MM.1S (cell line): ENCODE data around the gene CPXM1.

Source experiments
- DNase-seq: peaks from one replicate; pipeline ENCODE4 v3.0.0-alpha.2; 2015
- H2AFZ ChIP-seq: fragments of 300-600 bp; sonication (generic); 2 replicates; pipeline ENCODE4 v1.6.0; 2016; ENCODE audit warnings: antibody characterized with exemption, low read length
- H3F3A ChIP-seq: fragments of 300-600 bp; sonication (generic); 2 replicates; pipeline ENCODE4 v1.6.1; 2016; ENCODE audit warnings: mild to moderate bottlenecking, antibody characterized with exemption, low read length, moderate library complexity, mixed read lengths; ENCODE audit not compliant: insufficient read depth
- H3K27ac ChIP-seq: fragments of 300-600 bp; sonication (generic); 2 replicates; pipeline ENCODE4 v1.5.1; 2016; ENCODE audit warnings: mild to moderate bottlenecking, low read length
- H3K27me3 ChIP-seq: fragments of 300-600 bp; sonication (generic); replicated peaks from 2 replicates; pipeline ENCODE4 v1.6.0; 2016; ENCODE audit warnings: low read length; ENCODE audit not compliant: insufficient read depth
- H3K36me3 ChIP-seq: fragments of 300-600 bp; sonication (generic); replicated peaks from 2 replicates; pipeline ENCODE4 v1.6.1; 2016; ENCODE audit warnings: mild to moderate bottlenecking, low read length, mixed read lengths; ENCODE audit not compliant: insufficient read depth
- H3K4me1 ChIP-seq: fragments of 300-600 bp; sonication (generic); 2 replicates; pipeline ENCODE4 v1.6.1; 2016; ENCODE audit warnings: low read length, mixed read lengths
- H3K4me2 ChIP-seq: fragments of 300-600 bp; sonication (generic); 2 replicates; pipeline ENCODE4 v1.6.0; 2016; ENCODE audit warnings: low read depth, low read length
- H3K4me3 ChIP-seq: fragments of 300-600 bp; sonication (generic); 2 replicates; pipeline ENCODE4 v1.5.1; 2016; ENCODE audit warnings: low read length, mixed read lengths
- H3K79me2 ChIP-seq: fragments of 300-600 bp; sonication (generic); 2 replicates; pipeline ENCODE4 v1.6.1; 2016; ENCODE audit warnings: mixed run types, low read length, mixed read lengths
- H3K9ac ChIP-seq: fragments of 300-600 bp; sonication (generic); 2 replicates; pipeline ENCODE4 v1.6.1; 2016; ENCODE audit warnings: low read length, mixed read lengths
- H3K9me2 ChIP-seq: fragments of 300-600 bp; sonication (generic); replicated peaks from 2 replicates; pipeline ENCODE4 v1.6.1; 2016; ENCODE audit warnings: mild to moderate bottlenecking, low read length, mixed read lengths; ENCODE audit not compliant: insufficient read depth
- H3K9me3 ChIP-seq: fragments of 300-600 bp; sonication (generic); replicated peaks from 2 replicates; pipeline ENCODE4 v1.6.1; 2016; ENCODE audit warnings: mild to moderate bottlenecking, low read length, mixed read lengths; ENCODE audit not compliant: insufficient read depth
- H4K20me1 ChIP-seq: fragments of 300-600 bp; sonication (generic); 2 replicates; pipeline ENCODE4 v1.6.1; 2016; ENCODE audit warnings: mild to moderate bottlenecking, low read length, moderate library complexity, mixed read lengths; ENCODE audit not compliant: insufficient read depth
- CTCF ChIP-seq: fragments of 300-600 bp; sonication (generic); IDR thresholded peaks from 2 replicates; pipeline ENCODE4 v1.5.1; 2016; ENCODE audit warnings: antibody characterized with exemption, low read length, mixed read lengths
- EZH2 ChIP-seq: fragments of 300-600 bp; sonication (generic); optimal IDR thresholded peaks from 2 replicates; pipeline ENCODE3; 2017; ENCODE audit warnings: low read depth, mild to moderate bottlenecking, antibody characterized with exemption, low read length, mixed read lengths
- EZH2phosphoT487 ChIP-seq: fragments of 300-600 bp; sonication (generic); IDR thresholded peaks from 2 replicates; pipeline ENCODE4 v1.6.1; 2018; ENCODE audit warnings: antibody characterized with exemption, low read length

Gene CPXM1

GRCh38 chr20:2817891-2818595, 17.6 kb upstream of the CPXM1 start:
- Histone ChIP-seq H3K4me1 (no peaks in the 10 kb centered on the region), H3F3A (no peaks in the 10 kb centered on the region), H3K27me3 (no peaks in the 10 kb centered on the region), H3K4me2 (no peak overlapping the region), H3K79me2 (no peaks in the 10 kb centered on the region), H3K4me3 (no peak overlapping the region), H3K9me3 (no peaks in the 10 kb centered on the region), H3K36me3 (no peaks in the 10 kb centered on the region), H3K9me2 (no peaks in the 10 kb centered on the region), H4K20me1 (no peaks in the 10 kb centered on the region), H3K9ac (no peak overlapping the region), H2AFZ (no peak overlapping the region), H3K27ac (no peak overlapping the region)
- TF ChIP-seq CTCF (no peak), EZH2phosphoT487 (no peak), EZH2 (no peak)
- no peak for DNase-seq

- Histone ChIP-seq H3K4me1 (no peaks in the 10 kb centered on the region), H3K9me3 (no peaks in the 10 kb centered on the region), H3K27me3 (no peaks in the 10 kb centered on the region), H3K36me3 (no peaks in the 10 kb centered on the region), H2AFZ (no peak overlapping the region), H3K27ac (no peak overlapping the region), H4K20me1 (no peaks in the 10 kb centered on the region), H3F3A (no peaks in the 10 kb centered on the region), H3K9ac (no peak overlapping the region), H3K4me3 (no peak overlapping the region), H3K79me2 (no peaks in the 10 kb centered on the region), H3K4me2 (no peak overlapping the region), H3K9me2 (no peaks in the 10 kb centered on the region)
- no peak for DNase-seq
- TF ChIP-seq EZH2 (no peak), CTCF (no peak), EZH2phosphoT487 (no peak)
These were observed 16.9 kb upstream of the CPXM1 start for GRCh38 chr20:2817341-2817726.

- no peak overlapping the region for H3K9ac ChIP-seq
- H3K27ac ChIP-seq = no peak overlapping the region
- H3K4me3 ChIP-seq = no peak overlapping the region
- no peak for TF ChIP-seq EZH2phosphoT487
- peak; percentile 11 for TF ChIP-seq CTCF
- no peak for TF ChIP-seq EZH2
- H4K20me1 ChIP-seq = no peaks in the 10 kb centered on the region
- no peak overlapping the region for H3K4me2 ChIP-seq
- no peaks in the 10 kb centered on the region for H3K9me2 ChIP-seq
- no peaks in the 10 kb centered on the region for H3K79me2 ChIP-seq
- H3K27me3 ChIP-seq = no peaks in the 10 kb centered on the region
- H3F3A ChIP-seq = no peaks in the 10 kb centered on the region
- H2AFZ ChIP-seq = no peak overlapping the region
- no peak for DNase-seq
- no peaks in the 10 kb centered on the region for H3K36me3 ChIP-seq
- no peaks in the 10 kb centered on the region for H3K4me1 ChIP-seq
- no peaks in the 10 kb centered on the region for H3K9me3 ChIP-seq
These were observed 16.3 kb upstream of the CPXM1 start for GRCh38 chr20:2816583-2817340.
